Immature natural killer cell (primary cell): ENCODE results near the gene KRT20. TPM values are rescaled to one million over a fixed set of nuclear protein-coding genes. Genes with fewer than 3 reads are reported as not detected.
"Not testable (repeated sequence)": the region's sequence is repeated elsewhere in the genome, so short reads cannot be mapped to it uniquely, and the experiment has no call there.

Source experiments
- DNase-seq, 3 donors: peaks; one replicate each; pipeline ENCODE4 v3.0.0; 2022; ENCODE audit warnings: mixed read lengths in 1 of 3
- H3K27ac Mint-ChIP-seq, 6 donors: one replicate each; pipeline ENCODE4 v1.8.0; 2020; ENCODE audit warnings: mixed read lengths in 6 of 6, mild to moderate bottlenecking in 5 of 6, inconsistent platforms in 4 of 6, moderate library complexity in 3 of 6
- H3K27me3 Mint-ChIP-seq, 3 donors: one replicate each; pipeline ENCODE4 v1.8.0; 2020 to 2021; ENCODE audit warnings: low read depth in 3 of 3, mild to moderate bottlenecking in 3 of 3, mixed read lengths in 3 of 3, moderate library complexity in 3 of 3, inconsistent platforms in 1 of 3
- H3K36me3 Mint-ChIP-seq, 3 donors: one replicate each; pipeline ENCODE4 v1.8.0; 2020; ENCODE audit warnings: mixed read lengths in 3 of 3, inconsistent platforms in 2 of 3, mild to moderate bottlenecking in 2 of 3
- H3K4me1 Mint-ChIP-seq, 2 donors: one replicate each; pipeline ENCODE4 v1.8.0; 2020; ENCODE audit warnings: inconsistent platforms in 2 of 2, mild to moderate bottlenecking in 2 of 2, mixed read lengths in 2 of 2, moderate library complexity in 1 of 2
- H3K4me3 Mint-ChIP-seq, 5 donors: one replicate each; pipeline ENCODE4 v1.8.0; 2020; ENCODE audit warnings: mild to moderate bottlenecking in 5 of 5, mixed read lengths in 5 of 5, inconsistent platforms in 3 of 5, moderate library complexity in 3 of 5
- H3K9me3 Mint-ChIP-seq, 6 donors: one replicate each; pipeline ENCODE4 v1.8.0; 2020; ENCODE audit warnings: mild to moderate bottlenecking in 6 of 6, mixed read lengths in 6 of 6, inconsistent platforms in 4 of 6, moderate library complexity in 3 of 6
- polyA plus RNA-seq, 3 donors: library from polyadenylated mRNA; unstranded; fragments of 300-500 nt; fragmentation: Illumina TruSeq; gene quantifications; one replicate each; pipeline ENCODE4 v1.2.3, GENCODE V29; 2021

The KRT20 gene
- not detected for polyA plus RNA-seq

DNA sequence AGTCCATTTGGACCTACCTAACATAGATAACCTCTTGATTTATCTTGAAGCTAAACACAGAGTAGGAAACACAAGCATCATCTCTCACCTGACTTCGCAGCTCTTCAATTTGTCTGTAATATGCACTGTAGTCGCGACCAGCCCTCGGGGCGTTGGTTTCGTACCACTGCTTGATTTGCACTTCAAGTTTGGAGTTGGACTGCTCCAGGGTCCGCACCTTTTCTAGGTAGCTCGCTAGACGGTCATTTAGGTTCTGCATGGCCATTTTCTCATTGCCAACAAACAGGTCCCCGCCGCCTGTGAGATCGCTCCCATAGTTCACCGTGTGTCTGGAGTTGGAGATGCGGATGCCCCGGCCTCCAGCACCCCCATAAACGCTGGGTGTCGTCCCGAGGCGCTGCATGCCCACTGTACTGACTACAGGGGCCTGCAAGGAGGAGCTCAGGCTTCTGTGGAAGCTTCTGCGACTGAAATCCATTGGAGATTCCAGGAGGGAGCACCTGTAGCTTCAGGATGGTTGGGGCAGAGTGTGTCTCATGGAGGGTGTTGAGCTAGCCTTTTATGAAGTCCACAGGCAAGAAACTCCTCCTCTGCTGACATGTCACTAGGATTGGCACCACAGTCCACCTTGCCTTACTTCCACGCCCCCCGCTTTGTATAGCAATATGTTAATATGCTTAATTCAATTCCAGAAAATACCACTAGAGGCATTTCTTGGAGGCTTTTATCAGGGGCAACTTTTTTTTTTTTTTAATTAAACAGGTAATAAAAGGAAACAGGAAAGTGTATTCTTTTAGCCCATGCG lies at the start of gene KRT20:
Gene KRT20, minus strand, starts transcription at position 535 of the 805 bp plus-strand sequence. Its CDS starts 57 bp downstream, at position 478.
- H3K4me3 Mint-ChIP-seq = no peak within 1 kb of the TSS
- no peaks in the 10 kb centered on the region for H3K36me3 Mint-ChIP-seq
- no peak within 1 kb of the TSS for H3K27ac Mint-ChIP-seq
- DNase-seq = no peak
- H3K27me3 Mint-ChIP-seq = peaks cover 12 to 19% (median 17%) of the 10 kb centered on the region in 3 donors
- H3K9me3 Mint-ChIP-seq = no peaks in the 10 kb centered on the region
- no peaks in the 10 kb centered on the region for H3K4me1 Mint-ChIP-seq

DNA sequence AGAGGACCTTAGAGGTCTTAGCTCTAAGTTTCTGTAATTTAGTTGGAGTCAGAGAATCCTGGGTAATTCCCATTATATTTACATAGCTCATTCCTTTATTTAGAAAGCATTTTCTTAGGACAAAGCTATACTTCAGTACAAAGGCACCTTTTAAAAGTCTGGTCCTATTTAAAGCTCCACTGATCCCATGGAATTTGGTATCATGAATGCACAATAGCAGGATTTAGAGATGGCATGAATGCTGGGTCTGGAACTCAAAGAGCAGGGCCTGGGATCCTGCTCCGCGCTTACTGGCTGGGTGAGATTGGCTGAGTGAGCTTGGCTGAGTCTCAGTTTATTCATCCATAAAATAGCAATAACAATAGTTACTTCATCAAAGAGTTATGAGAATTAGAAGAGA lies 47.6 kb upstream of the KRT20 start:
- no peak overlapping the region for H3K27ac Mint-ChIP-seq
- no peaks in the 10 kb centered on the region for H3K36me3 Mint-ChIP-seq
- peaks cover 3 to 12% (median 7%) of the 10 kb centered on the region in 3 donors for H3K27me3 Mint-ChIP-seq

DNA sequence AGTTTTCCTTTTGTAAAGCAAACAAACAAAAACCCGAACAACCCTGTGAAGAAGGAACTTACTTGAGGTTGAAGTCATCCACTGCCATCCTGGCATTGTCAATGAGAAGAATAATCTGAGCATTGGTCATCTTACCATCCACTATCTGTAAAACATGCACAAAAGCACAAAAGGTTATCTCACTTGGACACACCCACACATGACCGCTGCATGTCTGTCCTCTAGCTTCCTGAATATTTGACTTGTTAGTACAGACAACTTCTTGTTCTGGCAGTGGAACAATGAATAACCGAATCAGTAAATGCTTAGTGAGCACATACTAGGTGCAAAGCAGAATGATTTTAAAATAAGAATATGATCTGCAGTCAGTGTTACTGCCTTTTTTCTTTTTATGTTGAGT lies 46.3 kb upstream of the KRT20 start:
- H3K27ac Mint-ChIP-seq = no peak overlapping the region
- no peak overlapping the region for H3K4me3 Mint-ChIP-seq
- H3K9me3 Mint-ChIP-seq = no peaks in the 10 kb centered on the region
- no peaks in the 10 kb centered on the region for H3K36me3 Mint-ChIP-seq
- DNase-seq = no peak
- no peaks in the 10 kb centered on the region for H3K4me1 Mint-ChIP-seq
- H3K27me3 Mint-ChIP-seq = peaks cover 3 to 11% (median 10%) of the 10 kb centered on the region in 3 donors

More for the DNA sequence above, 47.6 kb upstream of the KRT20 start:
- Mint-ChIP-seq H3K4me1 (no peaks in the 10 kb centered on the region), H3K4me3 (no peak overlapping the region), H3K9me3 (no peaks in the 10 kb centered on the region)
- DNase-seq = no peak

DNA sequence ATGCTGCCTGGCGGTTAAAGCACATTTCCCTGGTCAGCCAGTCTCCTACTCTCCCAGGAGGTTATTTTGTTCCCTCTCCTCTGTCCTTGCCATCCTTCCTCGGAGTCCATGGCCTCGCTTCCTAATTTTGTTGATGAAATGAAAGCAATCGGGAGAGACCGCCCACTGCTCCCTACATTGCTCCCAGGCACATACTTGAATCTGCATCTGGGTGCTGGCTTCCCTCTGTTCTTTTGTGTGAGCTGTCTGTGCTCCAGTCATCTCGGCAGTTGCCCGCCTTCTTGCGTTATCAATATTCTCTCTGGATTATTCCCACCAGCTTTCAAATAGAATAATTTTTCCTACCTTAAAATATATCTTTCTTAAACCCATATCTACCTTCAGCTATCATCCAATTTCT lies 41.3 kb upstream of the KRT20 start:
- DNase-seq = no peak
- Mint-ChIP-seq H3K27ac (no peak overlapping the region), H3K4me1 (no peaks in the 10 kb centered on the region), H3K27me3 (peaks cover 4 to 16% (median 12%) of the 10 kb centered on the region in 3 donors), H3K36me3 (no peaks in the 10 kb centered on the region), H3K9me3 (no peaks in the 10 kb centered on the region), H3K4me3 (no peak overlapping the region)

- no peak for DNase-seq
- no peak overlapping the region for H3K4me3 Mint-ChIP-seq
- no peaks in the 10 kb centered on the region for H3K9me3 Mint-ChIP-seq
- H3K4me1 Mint-ChIP-seq = no peaks in the 10 kb centered on the region
- H3K27me3 Mint-ChIP-seq = peaks cover 9 to 12% (median 12%) of the 10 kb centered on the region in 3 donors
- no peak overlapping the region for H3K27ac Mint-ChIP-seq
- H3K36me3 Mint-ChIP-seq = no peaks in the 10 kb centered on the region
These were observed 37.2 kb upstream of the KRT20 start for GRCh38 chr17:40922239-40922638.

DNA sequence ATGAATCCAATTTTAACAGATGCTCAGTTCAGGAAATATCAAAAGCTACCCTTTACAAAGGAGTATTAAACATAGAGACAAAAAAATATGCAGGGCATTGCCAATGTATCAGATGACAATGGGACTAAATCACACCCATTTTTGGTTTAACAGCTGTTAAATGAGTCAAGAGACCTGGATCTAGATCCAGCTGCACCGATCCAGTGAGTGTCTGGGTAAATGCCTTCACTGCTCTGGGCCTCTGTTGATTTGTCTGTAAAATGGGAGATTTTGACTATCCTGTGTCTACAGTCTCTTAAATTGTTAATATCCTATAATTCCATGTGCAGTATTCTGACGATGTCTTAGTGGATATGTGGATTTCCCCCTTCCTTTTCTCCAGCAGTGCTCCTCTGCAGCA lies 36.0 kb upstream of the KRT20 start:
- H3K9me3 Mint-ChIP-seq = no peaks in the 10 kb centered on the region
- no peak overlapping the region for H3K27ac Mint-ChIP-seq
- H3K4me3 Mint-ChIP-seq = no peak overlapping the region
- DNase-seq = no peak
- peaks cover 6 to 12% (median 9%) of the 10 kb centered on the region in 3 donors for H3K27me3 Mint-ChIP-seq
- no peaks in the 10 kb centered on the region for H3K4me1 Mint-ChIP-seq
- H3K36me3 Mint-ChIP-seq = no peaks in the 10 kb centered on the region

DNA sequence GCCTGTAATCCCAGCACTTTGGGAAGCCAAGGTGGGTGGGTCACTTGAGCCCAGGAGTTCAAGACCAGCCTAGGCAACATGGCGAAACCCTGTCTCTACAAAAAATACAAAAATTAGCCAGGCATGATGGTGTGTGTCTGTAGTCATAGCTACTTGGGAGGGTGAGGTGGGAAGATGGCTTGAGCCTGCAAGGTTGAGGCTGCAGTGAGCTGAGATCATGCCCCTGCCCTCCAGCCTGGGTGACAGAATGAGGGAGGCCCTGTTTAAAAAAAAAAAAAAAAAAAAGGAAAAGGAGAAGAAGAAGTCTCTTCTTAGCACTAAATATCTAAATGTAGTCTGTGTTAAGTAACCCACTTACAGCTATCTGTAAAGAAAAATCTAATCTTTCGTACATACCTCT lies 32.1 kb upstream of the KRT20 start:
- not testable (repeated sequence) for H3K4me3 Mint-ChIP-seq, H3K36me3 Mint-ChIP-seq, H3K9me3 Mint-ChIP-seq, H3K27me3 Mint-ChIP-seq, H3K4me1 Mint-ChIP-seq, H3K27ac Mint-ChIP-seq, DNase-seq

DNA sequence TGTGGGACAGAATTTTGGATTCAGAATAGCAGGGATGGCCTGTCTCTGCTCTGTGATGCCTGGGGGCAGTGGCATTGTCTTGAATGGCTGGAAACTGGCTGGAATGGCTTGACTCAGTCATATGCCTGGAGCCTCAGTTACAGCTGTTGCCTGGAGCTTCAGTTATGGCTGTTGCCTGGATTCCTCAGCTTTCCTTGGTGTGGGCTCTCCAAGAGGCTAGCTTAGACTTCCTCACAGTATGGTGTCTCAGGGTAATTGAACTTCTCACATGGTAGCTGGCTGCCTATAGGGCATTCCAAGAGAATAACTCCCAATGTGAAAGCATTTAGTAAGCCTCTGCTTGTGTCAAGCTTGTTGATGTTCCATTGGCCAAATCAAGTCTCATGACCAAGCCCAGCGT lies 31.3 kb upstream of the KRT20 start:
- peaks cover 0 to 1% (median 0%) of the 10 kb centered on the region in 6 donors for H3K9me3 Mint-ChIP-seq
- H3K27ac Mint-ChIP-seq = no peak overlapping the region
- no peak overlapping the region for H3K4me3 Mint-ChIP-seq
- no peaks in the 10 kb centered on the region for H3K36me3 Mint-ChIP-seq
- no peaks in the 10 kb centered on the region for H3K4me1 Mint-ChIP-seq
- peaks cover 2 to 4% (median 2%) of the 10 kb centered on the region in 3 donors for H3K27me3 Mint-ChIP-seq
- DNase-seq = no peak

- H3K4me3 Mint-ChIP-seq = no peak overlapping the region
- no peaks in the 10 kb centered on the region for H3K4me1 Mint-ChIP-seq
- H3K27ac Mint-ChIP-seq = no peak overlapping the region
- H3K36me3 Mint-ChIP-seq = no peaks in the 10 kb centered on the region
- DNase-seq = no peak
- H3K27me3 Mint-ChIP-seq = peaks cover 1 to 2% (median 2%) of the 10 kb centered on the region in 3 donors
- H3K9me3 Mint-ChIP-seq = peaks cover 0 to 1% (median 0%) of the 10 kb centered on the region in 6 donors
These were observed 30.7 kb upstream of the KRT20 start for GRCh38 chr17:40915721-40916256.

GRCh38 chr17:40915199-40915661 lies 30.2 kb upstream of the KRT20 start:
- no peak overlapping the region for H3K4me3 Mint-ChIP-seq

GRCh38 chr17:40914075-40914855 lies 29.2 kb upstream of the KRT20 start:
- H3K4me1 Mint-ChIP-seq = no peaks in the 10 kb centered on the region
- no peak overlapping the region for H3K27ac Mint-ChIP-seq
- peaks cover 0 to 1% (median 0%) of the 10 kb centered on the region in 6 donors for H3K9me3 Mint-ChIP-seq
- H3K4me3 Mint-ChIP-seq = no peak overlapping the region
- DNase-seq = no peak
- H3K36me3 Mint-ChIP-seq = no peaks in the 10 kb centered on the region
- peaks cover 3 to 4% (median 3%) of the 10 kb centered on the region in 3 donors for H3K27me3 Mint-ChIP-seq

More at GRCh38 chr17:40915199-40915661, 30.2 kb upstream of the KRT20 start:
- no peaks in the 10 kb centered on the region for H3K36me3 Mint-ChIP-seq
- no peaks in the 10 kb centered on the region for H3K4me1 Mint-ChIP-seq
- peaks cover 1 to 2% (median 2%) of the 10 kb centered on the region in 3 donors for H3K27me3 Mint-ChIP-seq
- no peak overlapping the region for H3K27ac Mint-ChIP-seq
- no peak for DNase-seq
- H3K9me3 Mint-ChIP-seq = peaks cover 0 to 1% (median 0%) of the 10 kb centered on the region in 6 donors

DNA sequence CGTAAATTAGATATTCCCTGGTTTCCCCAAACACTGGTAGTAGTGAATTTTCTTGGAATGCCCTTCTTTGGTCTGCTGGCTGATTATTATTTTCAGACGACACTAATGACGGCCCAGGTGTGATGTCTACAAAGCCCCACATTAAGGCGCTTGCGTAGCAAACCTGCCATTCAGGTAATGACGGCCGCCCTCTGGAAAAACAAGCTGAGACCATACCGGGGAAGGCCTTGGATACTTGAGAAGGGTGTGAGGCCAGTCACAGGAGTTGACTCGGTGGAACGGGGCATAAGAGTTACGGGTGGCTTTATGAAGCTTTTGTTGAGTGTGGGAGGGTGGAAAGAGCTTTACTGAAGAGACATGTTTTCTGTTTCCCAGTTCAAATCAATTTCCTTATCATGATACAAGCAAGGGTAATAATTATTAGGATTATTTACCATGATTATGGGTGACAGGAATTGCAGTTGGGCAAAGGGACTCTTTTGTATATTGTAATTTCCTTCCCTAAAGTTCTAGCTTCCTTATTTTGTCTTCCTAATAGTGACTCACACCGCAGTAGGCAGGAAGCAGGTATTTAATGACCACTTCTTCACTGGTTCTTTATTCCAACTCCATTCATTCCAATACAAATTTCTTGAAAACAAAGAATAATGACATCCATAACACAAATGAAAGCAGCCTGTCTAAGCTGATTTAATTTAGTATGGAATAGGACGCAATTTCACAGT lies 27.6 kb upstream of the KRT20 start:
- H3K4me1 Mint-ChIP-seq = no peaks in the 10 kb centered on the region

GRCh38 chr17:40910441-40910841 lies 25.4 kb upstream of the KRT20 start:
- H3K36me3 Mint-ChIP-seq = no peaks in the 10 kb centered on the region
- H3K27me3 Mint-ChIP-seq = peaks cover 7 to 20% (median 11%) of the 10 kb centered on the region in 3 donors
- no peaks in the 10 kb centered on the region for H3K4me1 Mint-ChIP-seq
- no peak overlapping the region for H3K27ac Mint-ChIP-seq
- H3K9me3 Mint-ChIP-seq = peaks cover 0 to 1% (median 0%) of the 10 kb centered on the region in 6 donors
- H3K4me3 Mint-ChIP-seq = no peak overlapping the region
- no peak for DNase-seq

More for the DNA sequence above, 27.6 kb upstream of the KRT20 start:
- Mint-ChIP-seq H3K36me3 (no peaks in the 10 kb centered on the region), H3K4me3 (no peak overlapping the region), H3K9me3 (peaks cover 0 to 1% (median 0%) of the 10 kb centered on the region in 6 donors), H3K27ac (no peak overlapping the region), H3K27me3 (peaks cover 7 to 11% (median 11%) of the 10 kb centered on the region in 3 donors)
- DNase-seq = no peak
